Fibroblast of villous mesenchyme (primary cell): ENCODE data around the gene PLA2G4F. TPM values are rescaled to one million over a fixed set of nuclear protein-coding genes. Genes with fewer than 3 reads are reported as not detected.

Experiments
- DNase-seq: peaks from one replicate; pipeline ENCODE4 v3.0.0-alpha.2; 2010; ENCODE audit warnings: low read depth
- H3K4me3 ChIP-seq: 2 replicates; pipeline ENCODE4 v1.5.1; 2011; ENCODE audit warnings: low read depth, mild to moderate bottlenecking, low read length
- CTCF ChIP-seq: IDR thresholded peaks from 2 replicates; pipeline ENCODE4 v1.5.1; 2012; ENCODE audit warnings: low read depth, mild to moderate bottlenecking, low read length; ENCODE audit not compliant: insufficient read depth
- total RNA-seq: library from RNA; depleted of rRNA; stranded (reverse); fragments of >200 nt; gene quantifications from 2 replicates; pipeline ENCODE4 v1.2.3, GENCODE V29; 2012

The PLA2G4F gene
- total RNA-seq, 1 donor, result not detected

DNA sequence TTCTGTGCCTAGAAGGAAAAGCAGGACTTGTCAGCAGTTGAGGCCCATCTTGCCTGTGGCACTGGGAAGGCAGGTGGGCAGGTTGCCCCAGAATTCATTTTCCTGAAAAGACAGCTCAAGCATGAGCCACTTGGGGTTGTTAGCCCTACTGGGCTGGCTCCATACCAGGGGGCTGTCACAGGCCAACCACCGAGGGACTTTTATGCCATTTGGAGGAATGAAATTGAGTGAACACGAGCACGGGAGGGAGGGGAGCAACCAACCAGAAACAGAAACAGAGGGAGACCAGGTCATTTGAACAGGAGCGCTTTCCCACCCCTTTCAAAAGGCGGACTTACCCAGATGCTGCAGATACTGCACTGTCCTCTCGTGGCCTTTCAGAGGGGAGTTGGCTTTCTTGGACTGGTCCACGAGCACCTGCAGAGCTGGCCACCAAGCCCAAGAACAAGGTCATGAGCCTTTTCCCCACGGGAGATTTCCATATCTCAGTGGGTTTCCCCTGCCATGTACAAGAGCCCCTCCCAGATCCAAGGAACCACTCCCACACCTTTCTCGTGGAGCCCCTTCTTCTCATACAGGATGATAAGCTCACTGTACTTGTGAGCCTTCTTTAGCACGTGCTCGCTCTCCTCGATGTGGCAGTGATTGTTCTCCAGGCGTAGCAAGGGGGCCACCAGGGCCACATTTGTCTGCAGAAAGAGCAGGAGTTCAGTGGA lies 9.9 kb upstream of the PLA2G4F start:
- TF ChIP-seq CTCF, result no peak
- H3K4me3 ChIP-seq, result no peak overlapping the region
- DNase-seq, result no peak

- peak; percentile 7 for DNase-seq
- no peak overlapping the region for H3K4me3 ChIP-seq
- no peak for TF ChIP-seq CTCF
These were observed 8.7 kb upstream of the PLA2G4F start for GRCh38 chr15:42165106-42165505.

DNA sequence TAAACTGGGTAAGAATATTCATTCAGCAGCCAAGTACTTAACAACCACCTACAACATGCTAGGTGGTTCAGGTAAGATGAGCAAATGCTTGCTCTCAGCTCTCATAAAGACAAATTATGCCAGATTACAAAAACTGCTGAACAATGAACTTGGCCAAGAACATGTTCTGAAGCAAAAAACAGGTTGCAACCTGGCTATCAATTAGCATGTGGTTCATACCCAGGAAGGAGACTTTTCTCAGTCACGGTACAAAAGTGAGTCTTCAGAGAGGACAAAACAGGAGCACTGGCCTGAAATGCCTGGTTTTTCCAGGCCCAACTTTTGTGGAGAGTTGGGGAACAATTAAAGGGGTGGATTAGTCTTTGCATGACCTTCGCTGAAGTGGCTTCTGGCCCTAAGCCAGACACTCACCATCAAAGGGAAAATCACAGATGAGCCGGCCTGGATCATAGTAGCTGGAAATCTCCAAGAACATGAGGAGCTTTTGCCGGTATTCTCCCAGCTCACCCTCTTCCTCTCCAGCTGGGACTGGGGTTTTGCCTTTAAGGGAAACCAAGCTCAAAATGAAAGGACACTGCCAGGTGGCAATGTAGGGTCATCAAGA lies 7.6 kb upstream of the PLA2G4F start:
- DNase-seq, result no peak
- no peak overlapping the region for H3K4me3 ChIP-seq
- TF ChIP-seq CTCF, result no peak

- no peak for DNase-seq
- TF ChIP-seq CTCF, result no peak
- no peak overlapping the region for H3K4me3 ChIP-seq
These were observed 6.9 kb upstream of the PLA2G4F start for GRCh38 chr15:42163291-42163690.

DNA sequence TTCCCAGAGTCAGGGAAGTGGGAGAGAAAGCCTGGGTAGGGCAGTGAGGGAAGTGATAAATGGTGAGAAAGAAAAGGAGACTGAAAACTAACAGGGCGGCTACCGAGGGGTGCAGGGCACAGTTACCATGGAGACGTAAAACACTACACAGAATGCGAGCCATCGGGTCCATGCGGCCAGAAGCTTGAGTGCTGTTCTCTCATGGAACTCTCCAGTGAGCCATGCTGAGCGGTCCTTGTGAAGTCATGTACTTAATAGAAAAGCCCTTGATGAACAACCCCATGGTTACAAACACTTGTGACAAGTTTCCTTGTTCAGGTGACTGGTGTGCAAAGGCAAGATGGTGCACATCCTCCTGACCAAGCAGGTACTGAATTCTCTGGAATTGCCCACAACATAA lies 3.7 kb upstream of the PLA2G4F start:
- no peak for TF ChIP-seq CTCF
- no peak overlapping the region for H3K4me3 ChIP-seq
- DNase-seq, result no peak

DNA sequence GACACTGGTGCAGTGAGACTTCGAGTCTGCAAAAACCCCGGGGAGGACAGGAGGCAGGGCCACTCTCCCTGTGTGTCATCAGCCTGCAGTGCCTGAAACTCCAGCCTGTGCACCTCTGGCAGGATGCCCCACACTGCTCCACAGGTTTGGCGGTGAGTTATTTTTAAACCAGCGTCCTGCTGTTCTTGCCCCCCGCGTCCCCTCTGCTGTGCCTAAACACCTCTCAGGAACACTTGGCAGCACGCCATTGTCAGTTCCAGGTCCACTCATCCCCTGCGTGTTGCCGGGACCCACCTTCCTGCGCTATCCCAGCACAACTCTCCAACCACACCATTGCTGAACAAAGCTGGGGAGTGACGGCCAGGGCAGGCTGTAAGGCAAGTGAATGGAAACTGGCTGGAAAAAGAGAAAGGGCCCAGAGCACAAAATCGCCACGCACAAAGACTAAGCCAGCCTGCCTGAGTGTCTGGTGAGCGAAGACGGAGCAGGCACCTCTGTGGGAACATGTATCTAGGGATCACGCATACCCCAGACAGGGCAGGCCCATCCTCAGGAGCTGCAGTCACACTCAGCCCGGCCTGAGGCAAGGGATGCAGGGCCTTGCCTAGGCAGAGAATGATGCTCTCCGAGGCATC lies 3.1 kb upstream of the PLA2G4F start:
- TF ChIP-seq CTCF, result no peak
- no peak for DNase-seq
- no peak overlapping the region for H3K4me3 ChIP-seq
